AG04450 (cell line): ENCODE results near the gene ACYP2. TPM values are rescaled to one million over a fixed set of nuclear protein-coding genes. Genes with fewer than 3 reads are reported as not detected.

ENCODE experiments used
- CTCF ChIA-PET: fragments of 300-600, 350-600 bp; formaldehyde crosslinking; extraction: SDS; loops from one replicate; lab custom pipeline; 2022; ENCODE audit warnings: antibody characterized with exemption, inconsistent platforms; lab: Charles Lee
- POLR2A ChIA-PET: fragments of 350-600 bp; formaldehyde crosslinking; extraction: SDS; loops from one replicate; lab custom pipeline; 2021; ENCODE audit warnings: antibody characterized with exemption, inconsistent platforms; lab: Yijun Ruan, JAX
- DNase-seq: peaks from one replicate; pipeline ENCODE4 v3.0.0-alpha.2; 2011; ENCODE audit warnings: low read depth, low spot score
- H3K27ac ChIP-seq: one replicate; pipeline ENCODE4 v1.5.1; 2012; ENCODE audit warnings: low read depth, low read length, control low read depth
- H3K27me3 ChIP-seq: one replicate; pipeline ENCODE4 v1.6.0; 2012; ENCODE audit warnings: low read length; ENCODE audit not compliant: control insufficient read depth, insufficient read depth
- H3K4me3 ChIP-seq: 2 replicates; pipeline ENCODE4 v1.5.1; 2011; ENCODE audit warnings: mild to moderate bottlenecking, low read depth, low read length, control low read depth
- H3K9me3 ChIP-seq: 2 replicates; pipeline ENCODE4 v1.5.1; 2012; ENCODE audit warnings: low read length; ENCODE audit not compliant: control insufficient read depth, insufficient read depth
- CTCF ChIP-seq: IDR thresholded peaks from 2 replicates; pipeline ENCODE4 v1.5.1; 2011; ENCODE audit warnings: low read depth, low read length, control low read depth, inconsistent platforms
- polyA plus RNA-seq: library from polyadenylated mRNA; depleted of rRNA; stranded (reverse); fragments of >200 nt; gene quantifications from 2 replicates; pipeline ENCODE4 v1.2.3, GENCODE V29; 2011

The ACYP2 gene
- polyA plus RNA-seq, 1 experiment = 8.1 TPM

DNA sequence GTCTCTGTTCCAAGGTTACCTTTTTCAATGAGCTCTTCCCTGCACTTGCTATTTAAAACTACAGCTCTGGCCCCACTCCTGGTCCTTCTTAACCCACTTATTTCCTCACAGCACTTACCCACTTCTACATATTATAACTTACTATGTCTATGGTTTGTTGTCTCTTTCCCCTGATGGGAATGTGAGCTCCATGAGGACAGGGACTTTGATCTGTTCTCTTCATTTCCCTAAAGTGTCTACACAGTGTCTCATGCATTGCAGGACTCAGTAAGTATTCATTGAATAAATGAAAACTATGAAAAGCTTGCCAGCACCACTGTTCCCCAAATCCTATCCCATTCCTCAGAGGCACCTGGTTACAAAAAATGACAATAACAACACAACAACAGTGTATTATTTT is 18.3 kb upstream of the ACYP2 start:
- H3K27ac ChIP-seq = no peak overlapping the region
- POLR2A ChIA-PET = no interaction called here
- CTCF ChIA-PET = interaction anchor here (0.6 to 1.5 kb wide), 2 partner anchors 10 to 56 kb away, joined by 3 to 10 read pairs; no protein-coding TSS in a partner anchor

DNA sequence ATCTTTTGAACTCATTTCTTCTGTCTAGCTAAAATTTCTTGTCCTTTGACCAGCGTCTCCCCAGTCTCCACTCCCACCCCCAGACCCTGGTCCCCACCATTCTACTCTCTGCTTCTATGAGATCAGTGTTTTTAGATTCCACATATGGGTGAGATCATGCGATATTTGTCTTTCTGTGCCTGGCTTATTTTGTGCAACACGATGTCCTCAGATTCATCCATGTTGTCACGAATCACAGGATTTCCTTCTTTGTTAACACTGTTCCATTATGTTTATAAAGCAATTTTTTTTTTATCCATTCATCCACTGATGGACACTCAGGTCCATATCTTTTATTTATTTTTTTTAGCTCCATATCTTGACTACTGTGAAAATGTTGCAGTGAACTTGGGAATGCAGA is 16.0 kb upstream of the ACYP2 start:
- Histone ChIP-seq H3K27me3 (peaks cover 3% of the 10 kb centered on the region), H3K9me3 (no peaks in the 10 kb centered on the region), H3K4me3 (no peak overlapping the region), H3K27ac (no peak overlapping the region)
- DNase-seq = no peak
- no peak for TF ChIP-seq CTCF
- ChIA-PET POLR2A (no interaction called here), CTCF (interaction anchor here (1.6 kb wide), 1 partner anchor 8 kb away, joined by 7 read pairs; no protein-coding TSS in a partner anchor)

More for the DNA sequence above, 18.3 kb upstream of the ACYP2 start:
- TF ChIP-seq CTCF = no peak
- peaks cover 3% of the 10 kb centered on the region for H3K27me3 ChIP-seq
- DNase-seq = no peak
- no peak overlapping the region for H3K4me3 ChIP-seq
- no peaks in the 10 kb centered on the region for H3K9me3 ChIP-seq

DNA sequence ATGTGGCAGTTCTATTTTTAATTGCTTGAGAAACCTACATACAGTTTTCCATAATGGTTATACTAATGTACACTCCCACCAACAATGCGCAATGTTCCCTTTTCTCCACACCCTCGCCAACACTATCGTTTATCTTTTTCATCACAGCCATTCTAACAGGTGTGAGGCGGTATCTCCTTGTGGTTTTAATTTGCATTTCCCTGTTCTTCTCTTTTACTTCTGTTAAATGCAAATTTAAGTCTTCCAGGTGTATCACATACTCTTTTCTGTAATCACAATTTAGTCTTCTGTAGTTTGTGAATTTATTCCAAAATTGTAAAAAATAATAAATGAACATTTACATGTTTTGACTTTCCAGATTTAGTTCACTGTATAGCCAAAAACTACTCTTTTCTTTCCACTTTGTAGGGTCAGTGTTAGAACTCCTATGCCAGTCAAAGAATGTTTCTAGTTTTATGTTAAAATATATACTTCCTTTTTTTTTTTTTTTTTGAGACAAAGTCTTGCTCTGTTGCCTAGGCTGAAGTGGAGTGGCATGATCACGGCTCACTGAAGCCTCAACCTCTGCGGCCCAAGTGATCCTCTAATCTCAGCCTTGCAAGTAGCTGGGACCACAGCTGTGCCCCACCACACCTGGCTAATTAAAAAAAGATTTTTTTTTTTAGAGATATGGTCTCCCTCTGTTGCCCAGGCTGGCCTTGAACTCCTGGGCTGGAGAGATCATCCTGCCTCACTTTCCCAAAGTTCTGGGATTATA is 15.4 kb upstream of the ACYP2 start:
- POLR2A ChIA-PET = no interaction called here
- no peaks in the 10 kb centered on the region for H3K9me3 ChIP-seq
- no peak overlapping the region for H3K27ac ChIP-seq
- CTCF ChIA-PET = no interaction called here
- DNase-seq = no peak
- H3K4me3 ChIP-seq = no peak overlapping the region
- no peak for TF ChIP-seq CTCF
- H3K27me3 ChIP-seq = peaks cover 3% of the 10 kb centered on the region

GRCh38 chr2:54100772-54101171 is 14.6 kb upstream of the ACYP2 start:
- ChIA-PET CTCF (interaction anchor here (0.6 kb wide), 1 partner anchor 161 kb away, joined by 3 read pairs; no protein-coding TSS in a partner anchor), POLR2A (no interaction called here)
- H3K27ac ChIP-seq = no peak overlapping the region
- no peak for DNase-seq
- no peak for TF ChIP-seq CTCF
- peaks cover 3% of the 10 kb centered on the region for H3K27me3 ChIP-seq
- H3K4me3 ChIP-seq = no peak overlapping the region
- H3K9me3 ChIP-seq = no peaks in the 10 kb centered on the region
